Jurkat, Clone E6-1 (cell line): ENCODE measurements around the gene MS4A12. TPM values are rescaled to one million over a fixed set of nuclear protein-coding genes. Genes with fewer than 3 reads are reported as not detected.
"Not testable (repeated sequence)": the region's sequence is repeated elsewhere in the genome, so short reads cannot be mapped to it uniquely, and the experiment has no call there.

Experiments
- DNase-seq: peaks from one replicate; pipeline ENCODE4 v3.0.0-alpha.2; 2011; ENCODE audit warnings: low read depth, low spot score
- H3K4me3 ChIP-seq: 2 replicates; pipeline ENCODE4 v1.5.1; 2011; ENCODE audit warnings: mild to moderate bottlenecking, low read length, control low read depth, moderate library complexity
- polyA plus RNA-seq: library from polyadenylated mRNA; unstranded; fragments of >200 nt; gene quantifications from one replicate; pipeline ENCODE4 v1.2.1, GENCODE V29; 2012; ENCODE audit warnings: missing spikeins; ENCODE audit not compliant: insufficient read length, insufficient read depth

MS4A12 gene
- polyA plus RNA-seq: not detected

- H3K4me3 ChIP-seq: no peak within 1 kb of the TSS
- DNase-seq: no peak
Measured at GRCh38 chr11:60492488-60493009, at the start of gene MS4A12. TSS of gene MS4A12 (plus strand) at chr11:60492778. CDS start at chr11:60497319, 4,541 bp downstream.

- no peak overlapping the region for H3K4me3 ChIP-seq
- no peak for DNase-seq
Measured at GRCh38 chr11:60447070-60447469, 45.5 kb upstream of the MS4A12 start.

- H3K4me3 ChIP-seq: no peak overlapping the region
- DNase-seq: no peak
Measured at GRCh38 chr11:60447846-60448245, 44.7 kb upstream of the MS4A12 start.

- H3K4me3 ChIP-seq, DNase-seq: not testable (repeated sequence)
Measured at GRCh38 chr11:60451185-60451584, 41.4 kb upstream of the MS4A12 start.

- no peak overlapping the region for H3K4me3 ChIP-seq
- no peak for DNase-seq
Measured at GRCh38 chr11:60454212-60454611, 38.4 kb upstream of the MS4A12 start.

- H3K4me3 ChIP-seq: no peak within 1 kb of the TSS
- DNase-seq: no peak
Measured at GRCh38 chr11:60455531-60456042, 37.0 kb upstream of the MS4A12 start, which contains the start of gene MS4A1. TSS of gene MS4A1 (plus strand) at chr11:60455847. CDS start at chr11:60462375, 6,528 bp downstream.

- no peak for DNase-seq
- no peak overlapping the region for H3K4me3 ChIP-seq
Measured at GRCh38 chr11:60457576-60457975, 35.0 kb upstream of the MS4A12 start.

- no peak for DNase-seq
- no peak overlapping the region for H3K4me3 ChIP-seq
Measured at GRCh38 chr11:60459345-60459744, 33.2 kb upstream of the MS4A12 start.

GRCh38 chr11:60468829-60469228 lies 23.7 kb upstream of the MS4A12 start:
- no peak overlapping the region for H3K4me3 ChIP-seq
- DNase-seq: no peak

- no peak for DNase-seq
- H3K4me3 ChIP-seq: no peak overlapping the region
Measured at GRCh38 chr11:60469723-60470122, 22.9 kb upstream of the MS4A12 start.

- no peak for DNase-seq
- H3K4me3 ChIP-seq: no peak overlapping the region
Measured at GRCh38 chr11:60477035-60477445, 15.5 kb upstream of the MS4A12 start.

- DNase-seq: no peak
- no peak overlapping the region for H3K4me3 ChIP-seq
Measured at GRCh38 chr11:60482361-60482760, 10.2 kb upstream of the MS4A12 start.

- DNase-seq: peak; percentile 81
- no peak overlapping the region for H3K4me3 ChIP-seq
Measured at GRCh38 chr11:60485987-60486386, 6.6 kb upstream of the MS4A12 start.

GRCh38 chr11:60493454-60493853 lies 876 bp downstream of the MS4A12 start:
- no peak overlapping the region for H3K4me3 ChIP-seq
- DNase-seq: no peak

GRCh38 chr11:60498399-60498798 lies 5.8 kb downstream of the MS4A12 start:
- no peak overlapping the region for H3K4me3 ChIP-seq
- no peak for DNase-seq

GRCh38 chr11:60498853-60499252 lies 6.3 kb downstream of the MS4A12 start:
- DNase-seq: no peak
- no peak overlapping the region for H3K4me3 ChIP-seq

- H3K4me3 ChIP-seq: no peak overlapping the region
- DNase-seq: no peak
Measured at GRCh38 chr11:60500276-60500910, 7.8 kb downstream of the MS4A12 start.

GRCh38 chr11:60502221-60502775 lies 9.7 kb downstream of the MS4A12 start:
- H3K4me3 ChIP-seq: no peak overlapping the region

GRCh38 chr11:60504219-60504905 lies 11.8 kb downstream of the MS4A12 start:
- no peak overlapping the region for H3K4me3 ChIP-seq
- peak; percentile 60 for DNase-seq

More at GRCh38 chr11:60502221-60502775, 9.7 kb downstream of the MS4A12 start:
- DNase-seq: no peak

- DNase-seq, H3K4me3 ChIP-seq: not testable (repeated sequence)
Measured at GRCh38 chr11:60509609-60510008, 17.0 kb downstream of the MS4A12 start.
